Neural progenitor cell (in vitro differentiated cells): ENCODE data around the gene AK4.

Experiments
- CTCF ChIP-seq: fragments of 200-600 bp; sonication (generic); IDR thresholded peaks from 2 replicates; pipeline ENCODE4 v1.5.1; 2017; ENCODE audit warnings: antibody characterized with exemption, mild to moderate bottlenecking
- EZH2 ChIP-seq: fragments of 200-600 bp; sonication (generic); IDR thresholded peaks from 2 replicates; pipeline ENCODE4 v1.6.1; 2017; ENCODE audit warnings: antibody characterized with exemption, mild to moderate bottlenecking, moderate library complexity

- TF ChIP-seq CTCF (no peak), EZH2 (no peak)
Measured at GRCh38 chr1:65164633-65165032, 16.6 kb downstream of the AK4 start.
